Measurements from ENCODE around the gene RASSF7.

The RASSF7 gene

DNA sequence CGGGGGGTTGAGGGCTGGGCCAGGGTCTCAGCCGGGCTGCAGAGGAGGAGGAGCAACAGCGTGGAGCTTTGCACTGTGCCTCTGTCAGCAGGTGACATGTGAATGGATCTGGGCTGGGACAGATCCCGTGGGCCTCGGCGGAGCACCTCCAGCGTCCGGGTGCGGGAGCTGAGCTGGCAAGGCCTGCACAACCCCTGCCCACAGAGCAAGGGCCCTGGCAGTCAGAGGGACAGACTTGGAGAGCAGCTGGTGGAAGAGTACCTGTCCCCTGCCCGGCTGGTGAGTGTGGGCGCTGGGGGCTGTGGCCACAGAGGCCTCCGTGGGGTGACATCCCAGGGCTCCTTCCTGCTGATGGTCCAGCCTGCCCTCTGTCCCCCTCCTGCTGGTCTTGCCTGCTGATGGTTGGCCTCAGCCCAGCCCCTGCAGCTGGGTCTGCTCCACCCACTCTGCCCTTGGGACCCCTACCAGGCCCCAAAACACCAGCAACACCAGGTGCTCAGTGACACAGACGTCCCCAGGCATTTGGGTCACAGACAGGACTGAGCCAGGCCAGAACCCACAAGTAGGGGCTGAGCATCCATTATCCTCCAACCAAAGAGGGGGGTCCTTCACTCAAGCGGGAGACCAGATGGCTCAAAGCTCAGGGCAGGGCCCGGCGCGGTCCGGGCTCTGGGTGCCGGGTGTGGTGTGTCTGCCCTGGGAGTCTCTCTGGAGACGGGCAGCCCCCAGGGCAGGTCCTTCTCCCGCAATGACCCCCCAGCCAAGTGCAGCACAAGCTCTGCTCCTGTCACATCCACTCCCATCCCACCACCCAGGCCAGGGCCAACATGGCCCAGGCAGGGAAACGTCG is 20.0 kb upstream of the RASSF7 start:
- CTCF ChIA-PET = no interaction called here
- POLR2A ChIA-PET = no interaction called here
- no peak for TF ChIP-seq ARNT (IDR thresholded peaks at IDR 0.05)
- no peak for TF ChIP-seq BHLHE40 (IDR thresholded peaks at IDR 0.05; ENCODE audit: borderline replicate concordance)
- no peak for TF ChIP-seq PKNOX1 (IDR thresholded peaks at IDR 0.05)
- TF ChIP-seq FOXA1 (IDR thresholded peaks at IDR 0.05) = no peak
- TF ChIP-seq SUZ12 (IDR thresholded peaks at IDR 0.05) = no peak
- TF ChIP-seq ELF4 (IDR thresholded peaks at IDR 0.05) = no peak
- TF ChIP-seq FOXK2 (IDR thresholded peaks at IDR 0.05) = no peak
- TF ChIP-seq SP1 (IDR thresholded peaks at IDR 0.05) = no peak
- no peak for TF ChIP-seq ZNF384 (IDR thresholded peaks at IDR 0.05)
- TF ChIP-seq HDGF (IDR thresholded peaks at IDR 0.05; ENCODE audit: borderline replicate concordance) = no peak
- no peak for TF ChIP-seq NFRKB (IDR thresholded peaks at IDR 0.05)
- TF ChIP-seq LEF1 (IDR thresholded peaks at IDR 0.05; ENCODE audit: borderline replicate concordance) = no peak
- no peak for TF ChIP-seq FOXM1 (IDR thresholded peaks at IDR 0.05; ENCODE audit: borderline replicate concordance)
- TF ChIP-seq TARDBP (IDR thresholded peaks at IDR 0.05) = no peak
- no peak for DNase-seq (ENCODE audit: extremely low spot score)

GRCh38 chr11:541433-541885 is 19.3 kb upstream of the RASSF7 start:
- no peak for DNase-seq (ENCODE audit: extremely low spot score)
- POLR2A ChIA-PET = no interaction called here
- CTCF ChIA-PET = no interaction called here
- TF ChIP-seq ZNF384 (IDR thresholded peaks at IDR 0.05) = no peak
- no peak for TF ChIP-seq HDGF (IDR thresholded peaks at IDR 0.05; ENCODE audit: borderline replicate concordance)
- no peak for TF ChIP-seq CTBP1 (IDR thresholded peaks at IDR 0.05; ENCODE audit: borderline replicate concordance)
- no peak for TF ChIP-seq LEF1 (IDR thresholded peaks at IDR 0.05; ENCODE audit: borderline replicate concordance)
- no peak for TF ChIP-seq ELF4 (IDR thresholded peaks at IDR 0.05)
- TF ChIP-seq L3MBTL2 (conservative IDR thresholded peaks at IDR 0.05) = no peak
- TF ChIP-seq FOXK2 (IDR thresholded peaks at IDR 0.05) = no peak
- no peak for TF ChIP-seq FOXA1 (IDR thresholded peaks at IDR 0.05)
- TF ChIP-seq SUZ12 (IDR thresholded peaks at IDR 0.05) = no peak
- no peak for TF ChIP-seq FOXM1 (IDR thresholded peaks at IDR 0.05; ENCODE audit: borderline replicate concordance)
- no peak for TF ChIP-seq TARDBP (IDR thresholded peaks at IDR 0.05)
- no peak for TF ChIP-seq ARNT (IDR thresholded peaks at IDR 0.05)
- TF ChIP-seq PKNOX1 (IDR thresholded peaks at IDR 0.05) = no peak

DNA sequence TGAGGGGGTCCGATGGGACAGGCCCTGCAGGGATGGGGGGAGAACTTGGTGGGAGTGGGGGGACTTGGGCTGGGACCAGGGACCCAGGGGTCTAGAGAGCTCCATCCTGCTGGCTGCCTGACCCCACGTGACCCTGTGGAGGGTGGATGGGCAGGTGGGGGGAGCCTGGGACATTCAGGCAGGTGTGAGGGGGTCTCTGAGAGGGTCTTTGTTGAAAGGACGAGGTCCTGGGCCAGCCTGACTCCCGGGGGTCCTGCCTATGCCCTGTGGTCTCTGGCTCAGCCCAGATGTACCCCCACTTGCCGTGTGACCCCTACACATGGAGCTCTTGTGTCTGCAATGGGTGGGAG is 16.0 kb upstream of the RASSF7 start:
- no peak for DNase-seq (ENCODE audit: extremely low spot score)
- ChIA-PET POLR2A (interaction anchor here (2.0 kb wide), 1 partner anchor 9 kb away, joined by 6 read pairs; the partner anchor contains the start of gene HRAS), CTCF (no interaction called here)
- TF ChIP-seq NFRKB (IDR thresholded peaks at IDR 0.05) = no peak

GRCh38 chr11:545171-545570 is 15.6 kb upstream of the RASSF7 start:
- POLR2A ChIA-PET = interaction anchor here (2.0 kb wide), 1 partner anchor 10 kb away, joined by 6 read pairs; the partner anchor contains the start of gene HRAS
- TF ChIP-seq TARDBP (IDR thresholded peaks at IDR 0.05) (no peak), LEF1 (IDR thresholded peaks at IDR 0.05; ENCODE audit: borderline replicate concordance) (no peak), FOXA1 (IDR thresholded peaks at IDR 0.05) (no peak), ARNT (IDR thresholded peaks at IDR 0.05) (no peak), HDGF (IDR thresholded peaks at IDR 0.05; ENCODE audit: borderline replicate concordance) (no peak), SP1 (IDR thresholded peaks at IDR 0.05) (no peak), L3MBTL2 (conservative IDR thresholded peaks at IDR 0.05) (no peak), FOXM1 (IDR thresholded peaks at IDR 0.05; ENCODE audit: borderline replicate concordance) (no peak), ELF4 (IDR thresholded peaks at IDR 0.05) (no peak), BHLHE40 (IDR thresholded peaks at IDR 0.05; ENCODE audit: borderline replicate concordance) (no peak), ZNF384 (IDR thresholded peaks at IDR 0.05) (no peak), SUZ12 (IDR thresholded peaks at IDR 0.05) (no peak), NFRKB (IDR thresholded peaks at IDR 0.05) (no peak), CTBP1 (IDR thresholded peaks at IDR 0.05; ENCODE audit: borderline replicate concordance) (no peak), PKNOX1 (IDR thresholded peaks at IDR 0.05) (no peak)

GRCh38 chr11:548700-549603 is 11.8 kb upstream of the RASSF7 start:
- TF ChIP-seq BHLHE40 (IDR thresholded peaks at IDR 0.05; ENCODE audit: borderline replicate concordance) (no peak), CTBP1 (IDR thresholded peaks at IDR 0.05; ENCODE audit: borderline replicate concordance) (no peak), LEF1 (IDR thresholded peaks at IDR 0.05; ENCODE audit: borderline replicate concordance) (no peak), ELF4 (IDR thresholded peaks at IDR 0.05) (no peak), SUZ12 (IDR thresholded peaks at IDR 0.05) (no peak), ZNF384 (IDR thresholded peaks at IDR 0.05) (no peak), L3MBTL2 (conservative IDR thresholded peaks at IDR 0.05) (no peak), FOXA1 (IDR thresholded peaks at IDR 0.05) (no peak), PKNOX1 (IDR thresholded peaks at IDR 0.05) (no peak), FOXM1 (IDR thresholded peaks at IDR 0.05; ENCODE audit: borderline replicate concordance) (no peak)
- POLR2A ChIA-PET = interaction anchor here (1.2 kb wide), 1 partner anchor 13 kb away, joined by 7 read pairs; the partner anchor contains the start of gene HRAS
- CTCF ChIA-PET = no interaction called here

More at GRCh38 chr11:545171-545570, 15.6 kb upstream of the RASSF7 start:
- no peak for DNase-seq (ENCODE audit: extremely low spot score)
- CTCF ChIA-PET = no interaction called here

More at GRCh38 chr11:548700-549603, 11.8 kb upstream of the RASSF7 start:
- DNase-seq (ENCODE audit: extremely low spot score) = no peak

Data from HEK293T (cell line).